NCI-H526 treated with DMSO at 0.1 percent for 48 hours (cell line): ENCODE results near the gene ANKS1B.
"Not testable (repeated sequence)": the region's sequence is repeated elsewhere in the genome, so short reads cannot be mapped to it uniquely, and the experiment has no call there.

Experiments
- DNase-seq: peaks from one replicate; lab custom pipeline; 2025; lab: John Stamatoyannopoulos, UW

Gene ANKS1B

DNA sequence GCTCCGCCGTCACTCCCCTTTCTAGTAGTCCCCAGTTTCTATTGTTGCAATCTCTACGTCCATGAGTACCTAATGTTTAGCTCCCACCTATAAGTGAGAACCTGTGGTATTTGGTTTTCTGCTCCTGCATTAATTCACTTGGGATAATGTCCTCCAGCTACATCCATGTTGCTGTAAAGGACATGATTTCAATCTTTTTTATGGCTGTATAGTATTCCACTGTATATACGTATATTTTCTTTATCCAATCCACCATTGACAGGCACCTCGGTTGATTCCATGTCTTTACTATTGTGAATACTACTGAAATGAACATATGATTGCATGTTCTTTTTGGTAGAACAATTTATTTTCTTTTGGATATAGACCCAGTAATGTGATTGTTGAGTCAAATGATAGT lies 114.7 kb downstream of the ANKS1B start:
- no peak for DNase-seq

DNA sequence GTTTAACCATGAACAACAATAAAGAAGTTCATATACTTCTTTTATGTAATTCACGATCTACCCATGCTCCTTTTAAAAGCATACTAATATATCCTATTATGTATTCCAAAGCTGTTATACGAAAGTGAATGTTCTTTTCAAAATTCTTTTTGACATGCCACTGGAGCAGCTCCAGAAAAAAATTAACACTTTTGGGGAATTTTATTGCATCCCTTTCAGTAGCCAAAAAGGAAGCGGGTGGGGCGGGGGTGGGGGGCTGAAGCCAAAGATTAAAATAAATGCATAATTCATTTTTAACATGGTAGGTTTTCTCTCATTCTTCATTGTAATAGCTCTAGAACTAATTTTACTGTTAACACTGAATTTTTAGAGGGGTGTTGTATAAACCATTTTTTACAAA lies 123.0 kb downstream of the ANKS1B start:
- DNase-seq: no peak

DNA sequence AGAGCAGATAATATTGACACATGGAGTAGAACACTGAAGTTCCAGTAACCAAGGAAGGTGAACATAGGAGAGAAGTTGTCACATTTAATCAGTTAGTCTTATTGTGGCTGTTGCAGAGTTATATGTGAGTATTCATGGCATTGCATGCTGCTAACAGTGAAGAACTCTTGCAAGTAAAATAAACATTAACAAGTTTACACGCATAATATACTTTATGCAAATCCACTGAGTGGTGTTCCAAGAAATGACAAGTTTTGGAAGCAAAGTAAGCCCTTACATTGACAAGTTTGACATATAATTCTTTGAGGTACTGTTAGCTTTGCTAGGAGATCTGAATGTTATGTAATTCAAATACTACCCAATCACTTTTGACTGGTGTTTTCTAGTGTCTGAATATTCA lies 125.6 kb downstream of the ANKS1B start:
- DNase-seq: no peak

DNA sequence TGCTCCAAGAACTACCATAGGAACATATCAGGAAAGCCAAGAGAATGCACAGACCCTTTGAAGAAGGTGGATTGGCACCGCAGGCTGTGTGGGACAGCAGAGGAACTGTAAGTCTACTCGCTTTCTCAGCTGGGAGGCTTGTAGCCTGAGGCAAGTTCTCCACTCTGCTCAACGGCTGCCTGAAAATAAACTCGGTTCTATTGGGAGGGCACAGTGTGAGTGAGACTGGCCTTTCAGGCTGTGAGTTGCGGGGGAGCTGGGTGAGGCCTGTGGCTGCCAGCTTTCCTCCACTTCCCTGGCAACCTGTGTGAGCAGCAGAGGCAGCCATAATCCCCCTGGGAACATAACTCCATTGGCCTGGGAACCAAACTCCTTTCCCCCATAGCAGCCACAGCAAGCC lies 132.1 kb downstream of the ANKS1B start:
- no peak for DNase-seq

DNA sequence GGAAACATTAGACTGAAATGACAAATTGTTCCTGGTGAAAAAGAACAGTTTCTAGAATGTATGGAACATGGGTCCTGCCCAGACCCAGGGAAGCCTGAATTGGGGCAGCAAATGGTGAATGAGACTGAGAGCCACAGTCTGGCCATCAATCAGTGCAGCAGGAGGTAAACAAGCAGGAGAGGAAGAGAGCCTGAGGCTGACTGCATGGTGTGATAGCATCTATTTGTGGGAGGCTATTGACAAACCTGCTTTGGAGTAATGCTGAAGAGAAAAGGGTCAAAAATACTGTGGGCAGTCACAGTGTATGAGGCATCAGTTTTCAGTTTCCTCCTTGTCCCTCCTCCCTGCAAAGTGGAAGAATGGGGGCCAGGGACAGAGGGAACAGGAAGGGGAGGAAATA lies 136.8 kb downstream of the ANKS1B start:
- DNase-seq: no peak

DNA sequence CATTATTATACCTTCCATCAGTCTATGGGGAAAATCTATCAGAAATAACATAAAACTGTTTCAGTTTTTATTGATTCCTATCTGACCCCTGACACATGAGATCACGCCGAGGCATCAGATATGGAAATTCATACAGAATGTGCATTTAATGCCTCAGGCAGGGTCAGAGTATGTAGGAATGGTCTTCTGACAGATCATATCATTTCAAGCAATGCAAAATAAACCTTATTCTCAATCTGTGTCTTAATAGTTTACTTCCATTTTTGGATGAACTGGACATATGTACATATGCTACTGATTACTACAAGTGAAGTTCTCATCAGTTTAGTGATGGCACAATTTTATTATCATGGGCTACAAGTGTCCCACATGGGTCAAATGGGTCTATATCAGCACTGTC lies 150.0 kb downstream of the ANKS1B start:
- DNase-seq: no peak

DNA sequence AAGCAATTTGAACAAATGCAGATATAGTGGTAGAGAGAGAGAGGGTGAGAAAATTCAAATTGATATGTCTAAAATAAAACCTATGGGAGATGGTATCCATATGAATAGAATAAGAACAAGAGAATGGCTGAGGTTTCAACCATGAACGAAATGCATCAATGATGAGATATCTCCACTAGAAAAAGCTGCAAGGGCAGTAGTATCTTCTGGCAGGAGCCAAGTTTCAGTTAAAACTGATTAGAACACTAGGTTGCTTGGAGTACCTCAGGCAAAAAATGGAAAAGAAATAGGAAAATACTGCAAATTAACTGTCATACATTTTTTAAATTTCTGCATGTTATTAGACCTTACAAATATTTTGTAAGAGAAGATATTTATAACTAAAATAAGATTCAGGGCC lies 151.3 kb downstream of the ANKS1B start:
- DNase-seq: no peak

DNA sequence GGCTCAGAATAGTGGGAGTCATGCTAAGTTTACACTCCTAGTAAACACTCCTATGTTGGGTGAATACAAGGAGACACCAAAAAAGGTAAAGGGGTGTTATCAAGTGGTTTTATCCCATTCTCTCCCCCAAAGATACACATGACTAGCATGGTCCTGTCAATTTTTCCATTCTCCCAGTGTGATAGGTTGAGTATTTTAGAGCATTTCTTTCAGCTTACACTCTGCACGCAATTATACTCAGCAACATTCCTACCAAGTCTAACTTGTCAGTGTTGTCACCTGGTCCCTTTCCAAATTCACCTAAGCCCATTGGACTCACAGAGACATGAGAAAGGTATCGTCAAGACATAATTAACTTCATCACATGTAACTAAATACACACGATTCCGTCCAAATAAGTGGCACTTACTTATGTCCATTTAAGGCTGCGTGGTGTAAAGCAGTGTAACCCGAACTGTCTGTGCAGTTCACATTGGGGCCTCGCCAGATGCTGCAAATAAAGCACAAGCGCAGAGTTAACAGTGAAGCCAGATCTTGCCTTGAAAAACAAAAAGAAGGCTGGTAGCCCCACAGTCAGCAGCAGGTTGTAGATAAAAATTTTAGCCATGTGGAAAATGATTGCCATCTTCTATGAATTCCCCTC lies 159.7 kb downstream of the ANKS1B start:
- no peak for DNase-seq

DNA sequence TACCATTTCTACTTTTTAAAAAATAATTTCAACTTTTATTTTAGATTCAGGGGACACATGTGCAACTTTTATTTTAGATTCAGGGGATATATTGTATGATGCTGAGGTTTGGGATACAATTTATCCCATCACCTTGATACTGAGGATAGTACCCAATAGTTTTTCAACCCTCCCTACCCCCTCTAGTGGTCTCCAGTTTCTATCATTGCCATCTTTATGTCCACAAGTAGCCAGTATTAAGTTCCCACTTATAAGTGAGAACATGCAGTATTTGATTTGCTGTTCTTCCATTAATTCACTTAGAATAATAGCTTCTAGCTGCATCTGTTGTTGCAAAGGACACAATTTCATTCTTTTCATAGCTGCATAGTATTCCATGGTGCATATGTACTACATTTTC lies 162.5 kb downstream of the ANKS1B start:
- no peak for DNase-seq

DNA sequence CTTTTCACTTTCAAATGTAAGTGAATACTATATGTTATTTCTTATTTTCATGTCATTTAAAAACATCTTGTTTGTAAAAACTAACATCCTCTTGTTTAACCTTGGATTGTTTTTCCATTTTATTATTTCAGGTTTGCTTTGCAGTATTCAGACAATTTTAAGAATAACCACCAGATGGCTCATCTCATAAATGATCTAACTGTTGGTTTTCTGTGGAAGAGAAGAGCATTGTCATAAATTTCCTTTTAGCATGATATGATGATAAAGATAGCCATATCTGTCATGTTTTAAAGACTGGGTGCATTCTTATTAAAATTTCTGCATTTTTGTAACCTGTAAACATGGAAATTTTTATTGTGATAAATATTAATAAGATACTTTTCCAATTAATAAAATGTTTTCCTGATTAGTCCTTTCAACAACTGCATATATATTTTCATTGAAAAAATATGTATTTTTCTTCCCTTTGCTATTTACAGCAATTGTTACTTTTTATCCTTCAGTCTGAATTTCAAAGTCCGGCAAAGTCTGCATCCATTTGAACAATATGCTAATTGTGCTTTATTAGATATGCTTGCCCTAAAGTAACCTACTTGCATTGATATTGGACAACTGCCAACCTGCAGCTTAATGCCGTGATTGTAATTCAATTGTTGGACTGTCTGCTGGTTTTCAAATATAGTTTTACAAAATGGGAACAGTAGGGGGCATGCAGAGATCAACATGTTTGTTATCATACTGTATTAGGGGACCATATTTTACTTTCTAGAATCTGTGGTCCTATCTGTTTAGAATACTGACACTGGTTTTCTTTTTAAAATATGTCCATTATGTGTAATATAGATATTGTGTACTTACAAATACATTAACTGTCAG lies 173.8 kb downstream of the ANKS1B start:
- DNase-seq: peak; percentile 63

DNA sequence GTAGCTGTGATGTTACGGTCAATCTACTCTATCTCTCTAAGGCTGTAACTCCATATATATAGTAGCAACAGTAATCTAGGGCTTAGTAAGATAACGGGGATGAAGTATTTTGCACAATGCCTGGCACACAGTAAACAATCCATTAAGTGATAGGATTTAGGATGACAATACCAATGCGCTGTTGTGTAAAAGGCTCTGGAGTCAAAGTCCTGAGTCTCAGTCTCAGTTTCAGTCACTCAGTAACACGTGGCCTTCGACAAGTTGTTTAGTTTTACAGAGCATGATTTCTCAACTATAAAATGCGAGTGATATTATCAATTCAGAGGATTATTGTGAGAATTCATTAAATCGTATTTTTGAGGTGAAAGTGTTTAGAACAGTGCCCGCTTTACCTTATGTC lies 174.8 kb downstream of the ANKS1B start:
- DNase-seq: no peak

DNA sequence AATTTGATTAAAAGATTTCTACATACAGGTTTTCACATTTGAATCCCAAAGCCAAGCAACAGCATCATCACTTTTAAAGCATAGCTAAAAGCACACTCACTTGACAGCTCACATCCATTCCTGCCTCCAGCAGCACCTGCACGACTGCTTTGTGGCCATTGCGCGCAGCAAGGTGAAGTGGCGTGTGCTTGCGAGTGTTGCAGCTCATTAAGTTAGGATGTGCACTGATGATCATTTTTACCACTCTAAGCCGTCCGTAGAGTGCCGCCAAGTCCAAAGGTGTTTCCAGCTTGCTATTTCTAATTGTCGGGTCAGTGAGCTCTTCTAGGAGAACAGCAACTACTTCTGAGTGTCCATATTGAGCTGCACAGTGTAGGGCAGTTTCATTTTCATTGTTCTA lies 178.4 kb downstream of the ANKS1B start:
- no peak for DNase-seq

DNA sequence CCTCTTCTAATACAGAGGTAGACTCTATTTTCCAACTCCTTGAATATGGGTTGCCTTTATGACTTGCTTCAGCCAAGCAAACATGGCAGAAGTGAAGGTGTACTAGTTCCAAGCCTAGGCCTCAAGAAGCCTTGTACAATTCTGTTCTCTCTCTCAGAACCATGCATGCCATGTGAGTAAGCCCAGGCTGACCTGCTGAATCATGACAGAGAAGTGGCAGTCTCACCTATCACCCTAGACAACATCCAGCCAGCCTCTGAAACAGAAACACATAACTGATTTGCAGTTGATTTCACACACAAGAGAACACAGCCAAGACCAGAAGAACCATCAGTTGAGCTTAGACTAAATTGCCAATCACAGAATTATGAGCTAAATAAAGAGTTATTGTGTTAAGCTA lies 180.0 kb downstream of the ANKS1B start:
- no peak for DNase-seq

DNA sequence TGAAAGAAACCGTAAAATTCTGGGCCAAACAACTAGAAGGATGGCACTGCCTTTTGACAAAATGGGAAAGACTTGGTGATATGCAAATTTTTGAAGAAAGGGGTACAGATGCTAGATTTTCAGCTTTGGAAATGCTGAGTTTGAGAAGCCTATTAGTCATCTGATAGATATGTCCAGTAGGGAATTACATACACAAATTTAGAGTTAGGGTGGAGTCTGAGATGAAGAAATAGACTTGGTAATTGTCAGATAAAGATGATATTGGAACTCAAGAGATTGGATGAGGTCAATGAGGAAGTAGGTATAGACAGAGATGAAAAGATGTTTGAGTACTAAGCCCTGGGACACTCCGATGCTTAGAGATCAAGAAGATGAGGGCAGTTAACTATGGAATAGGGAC lies 184.1 kb downstream of the ANKS1B start:
- DNase-seq: no peak

DNA sequence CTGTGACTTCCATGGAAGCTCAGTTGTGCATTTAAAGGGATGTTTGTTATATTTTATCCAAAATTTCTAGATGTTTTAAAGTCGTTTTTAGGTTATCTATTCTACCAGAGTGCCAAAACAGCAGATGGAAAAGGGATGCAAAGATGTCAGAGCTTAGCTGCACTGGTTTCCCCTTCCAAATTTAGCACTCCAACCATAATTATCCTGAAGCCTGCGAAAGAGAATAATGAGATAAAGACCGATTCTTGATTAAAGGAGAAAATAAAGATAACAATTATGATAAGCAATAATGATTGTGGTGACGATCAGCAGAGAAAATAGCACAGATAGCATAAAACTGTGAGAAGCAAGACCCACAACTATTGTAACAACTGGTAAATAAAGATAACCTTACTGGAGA lies 186.8 kb downstream of the ANKS1B start:
- DNase-seq: not testable (repeated sequence)

DNA sequence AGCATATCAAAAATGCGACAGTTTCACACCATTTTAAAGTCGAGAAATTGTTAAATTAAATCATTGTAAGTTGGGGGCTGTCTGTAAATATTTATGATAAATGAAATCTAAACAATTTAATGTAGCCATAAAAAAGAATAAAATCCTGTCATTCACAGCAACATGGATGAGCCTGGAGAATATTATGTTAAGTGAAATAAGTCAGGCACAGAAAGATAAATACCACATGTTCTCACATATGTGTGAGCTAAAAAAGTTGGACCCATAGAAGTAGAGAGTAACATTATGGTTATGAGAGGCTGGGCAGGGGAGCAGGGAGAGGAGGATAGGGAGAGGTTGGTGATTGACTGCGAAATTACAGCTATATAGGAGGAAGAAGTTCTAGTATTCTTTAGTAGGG lies 201.3 kb downstream of the ANKS1B start:
- no peak for DNase-seq

DNA sequence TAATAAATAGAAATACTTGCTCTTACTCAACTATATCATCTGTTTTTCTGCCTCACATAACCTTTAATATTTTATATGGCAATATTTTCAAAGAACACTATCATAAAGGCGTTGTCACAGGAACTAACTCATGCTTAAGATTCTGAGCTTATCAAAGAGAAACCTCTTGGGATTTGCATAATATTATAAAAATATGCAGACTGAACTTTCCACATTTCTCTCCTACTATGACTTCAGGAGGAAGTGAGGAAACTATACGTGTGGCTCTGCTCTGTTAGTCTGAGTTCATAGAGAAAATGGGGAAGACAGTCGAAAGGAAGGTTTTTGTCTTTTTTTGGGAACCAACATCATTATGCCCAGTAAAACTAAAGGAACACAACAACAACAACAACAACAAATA lies 212.5 kb downstream of the ANKS1B start:
- DNase-seq: no peak

DNA sequence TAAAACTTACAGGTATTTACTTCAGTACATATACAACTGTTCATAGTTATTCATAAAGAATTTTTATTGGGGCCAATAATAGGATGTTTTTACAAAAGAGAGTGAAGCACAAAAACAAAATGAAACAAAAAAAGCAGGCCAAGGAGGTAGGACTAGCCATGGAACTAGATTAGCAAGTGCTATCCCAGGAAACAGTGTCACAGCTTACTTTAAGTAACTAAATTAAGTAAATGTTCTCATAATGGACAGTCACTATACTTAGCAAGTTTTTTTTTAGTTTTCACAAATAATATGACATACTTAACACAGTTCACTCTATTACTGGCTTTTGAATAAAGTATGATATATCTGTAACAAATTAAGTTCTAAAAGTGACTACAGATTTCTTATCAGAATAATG lies 213.1 kb downstream of the ANKS1B start:
- DNase-seq: no peak

DNA sequence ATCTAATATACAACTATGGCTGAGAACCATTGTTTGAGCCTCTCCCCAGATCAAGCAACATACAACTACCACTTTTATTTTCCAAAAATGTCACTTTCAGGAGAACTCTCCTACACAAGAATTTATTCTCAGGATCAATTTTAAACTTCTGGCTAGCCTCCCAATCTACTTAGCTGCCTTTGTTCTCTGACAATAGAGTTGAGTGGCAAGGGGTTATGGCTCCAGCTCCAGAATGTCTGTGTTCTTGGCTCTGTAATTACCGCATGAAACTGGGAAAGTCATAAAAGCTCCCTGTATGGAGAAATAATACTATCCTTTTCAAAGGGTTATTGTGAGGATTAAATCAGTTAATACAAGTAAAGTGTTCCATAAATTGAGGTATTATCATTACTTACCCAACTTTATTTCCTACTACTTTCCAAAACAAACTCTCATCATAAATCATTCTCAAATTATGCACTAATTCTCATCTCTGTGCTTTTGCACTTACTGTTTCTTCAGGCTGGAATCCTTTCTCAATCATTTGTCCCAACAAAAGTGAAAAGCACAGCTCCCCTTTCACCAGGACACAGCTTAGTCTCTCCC lies 215.2 kb downstream of the ANKS1B start:
- DNase-seq: no peak

DNA sequence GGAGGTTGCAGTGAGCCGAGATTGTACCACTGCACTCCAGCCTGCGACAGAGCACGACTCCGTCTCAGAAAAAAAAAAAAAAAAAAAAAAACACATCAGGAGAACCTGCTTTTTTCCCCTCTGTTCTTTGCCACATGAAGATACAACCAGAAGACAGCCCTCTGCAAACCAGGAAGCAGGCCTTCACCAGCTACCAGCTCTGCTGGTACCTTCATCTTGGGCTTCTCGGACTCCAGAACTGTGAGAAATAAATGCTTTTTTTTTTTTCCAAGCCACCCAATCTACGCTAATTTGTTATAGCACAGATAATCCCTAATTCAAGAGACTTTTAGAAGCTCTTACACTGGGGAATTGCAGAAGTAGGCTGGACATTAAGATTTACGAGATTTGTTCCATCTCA lies 216.0 kb downstream of the ANKS1B start:
- DNase-seq: no peak

DNA sequence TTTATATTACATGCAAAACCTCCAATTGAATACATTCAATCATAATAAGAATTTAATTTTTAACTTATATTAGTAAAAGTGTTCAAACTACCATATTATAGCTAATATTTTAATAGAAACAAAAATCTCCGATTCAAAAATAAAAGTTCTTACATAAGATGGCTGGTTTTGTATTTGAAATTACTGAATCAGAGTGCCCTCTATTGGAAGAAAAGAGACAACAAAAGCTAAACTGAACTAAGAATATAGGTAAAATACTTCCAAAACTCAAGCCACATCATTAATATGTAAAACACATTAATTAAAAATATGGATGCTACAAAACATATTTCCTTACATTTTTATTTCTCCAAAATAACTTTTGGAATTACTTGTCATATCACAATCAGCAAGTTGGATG lies 216.9 kb downstream of the ANKS1B start:
- peak; percentile 38 for DNase-seq

DNA sequence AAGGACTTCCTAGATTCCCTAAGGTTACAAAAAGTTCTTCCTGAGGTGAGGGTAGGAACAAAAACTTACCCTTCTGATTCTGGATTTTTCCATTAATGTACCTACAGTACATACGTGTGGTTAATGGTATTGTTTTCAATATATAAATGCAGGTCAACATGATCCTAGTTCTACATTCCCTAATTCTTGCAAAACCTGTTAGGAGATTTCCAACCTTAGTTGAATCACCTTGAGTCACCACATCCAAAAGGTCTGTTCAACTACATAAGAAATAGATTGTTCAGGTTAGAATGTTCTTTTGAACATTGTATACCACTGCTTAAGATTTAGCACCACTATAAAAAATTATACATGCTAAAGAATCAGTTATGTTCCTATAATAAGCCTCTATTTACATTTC lies 218.3 kb downstream of the ANKS1B start:
- DNase-seq: no peak

DNA sequence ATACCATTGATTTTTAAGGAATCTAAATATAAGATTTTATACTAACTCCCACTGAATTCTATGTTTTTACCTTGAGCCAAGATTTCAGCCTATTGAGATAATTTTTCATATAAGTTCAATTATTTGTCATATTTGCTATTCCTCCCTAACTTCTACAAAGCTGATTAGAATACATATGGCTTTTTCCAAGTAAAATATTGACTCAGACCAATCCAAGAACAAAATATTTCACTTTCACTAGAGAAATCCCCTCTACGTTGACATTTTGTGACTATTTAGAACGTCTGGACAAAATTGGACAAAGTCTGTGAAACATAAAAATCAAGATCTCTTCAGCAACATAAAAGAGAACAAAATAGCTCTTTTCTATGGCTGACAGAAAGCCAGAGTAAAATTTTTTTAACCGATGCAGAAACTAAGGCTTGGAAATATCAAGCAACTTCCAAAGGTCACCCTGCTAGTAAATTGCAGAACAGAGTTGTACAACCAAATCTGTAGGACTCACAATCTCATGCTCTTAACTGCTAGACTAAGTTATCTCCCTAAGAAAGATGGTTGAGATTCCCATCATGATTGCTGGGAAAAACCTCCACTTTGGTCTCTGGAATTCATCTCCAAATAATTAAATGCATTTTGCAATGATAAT lies 219.1 kb downstream of the ANKS1B start:
- DNase-seq: no peak
